Renal cortex interstitium (tissue), 11 donors: ENCODE measurements around the gene QRFP. TPM values are rescaled to one million over a fixed set of nuclear protein-coding genes. Genes with fewer than 3 reads are reported as not detected.

ENCODE experiments used
- DNase-seq, 11 donors: peaks; one replicate each; pipeline ENCODE4 v3.0.0-alpha.2; 2013; ENCODE audit warnings: low read depth in 9 of 11, low spot score in 4 of 11; ENCODE audit errors: extremely low read depth in 1 of 11
- polyA plus RNA-seq, 3 donors: library from polyadenylated mRNA; unstranded; fragments of 120-200 nt; gene quantifications; one replicate each; pipeline ENCODE4 v1.2.1, GENCODE V29; 2013; ENCODE audit not compliant: insufficient read length in 3 of 3

The QRFP gene
- polyA plus RNA-seq, 3 donors, result 0.34 to 0.57 (median 0.36) TPM

DNA sequence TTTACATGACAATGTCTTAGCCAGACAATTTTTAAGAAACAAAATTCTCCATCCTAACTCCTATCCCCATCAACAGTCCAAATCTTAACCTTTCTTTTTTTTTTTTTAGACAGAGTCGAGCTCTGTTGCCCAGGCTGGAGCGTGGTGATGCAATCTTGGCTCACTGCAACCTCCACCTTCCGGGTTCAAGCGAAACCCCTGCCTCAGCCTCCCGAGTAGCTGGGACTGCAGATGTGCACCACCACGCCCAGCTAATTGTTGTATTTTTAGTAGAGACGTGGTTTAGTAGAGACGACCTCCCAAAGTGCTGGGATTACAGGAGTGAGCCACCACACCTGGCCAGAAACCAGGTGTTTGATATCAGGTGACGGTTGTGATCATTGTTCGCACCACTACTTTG, 51.4 kb downstream of the QRFP start:
- no peak for DNase-seq

DNA sequence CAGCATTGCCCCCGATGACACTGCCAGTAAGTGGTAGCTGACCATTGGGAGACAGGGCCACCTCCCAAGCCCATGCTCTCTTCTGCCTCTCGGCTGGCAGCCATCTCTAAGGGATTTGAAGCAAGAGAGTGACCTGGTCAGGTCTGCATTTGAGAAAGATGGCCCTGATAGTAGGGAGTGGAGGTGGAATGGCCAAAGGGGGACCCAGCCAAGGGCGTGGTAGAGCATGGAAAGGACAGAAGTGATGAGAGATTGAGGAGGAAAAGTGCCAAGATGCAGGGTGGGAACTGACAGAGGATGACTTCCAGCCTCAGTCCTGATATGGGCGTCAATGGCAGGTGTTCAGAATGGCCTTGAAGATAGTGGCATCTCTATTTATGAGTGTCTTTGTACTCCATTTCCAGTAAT, 52.6 kb downstream of the QRFP start:
- no peak for DNase-seq

DNA sequence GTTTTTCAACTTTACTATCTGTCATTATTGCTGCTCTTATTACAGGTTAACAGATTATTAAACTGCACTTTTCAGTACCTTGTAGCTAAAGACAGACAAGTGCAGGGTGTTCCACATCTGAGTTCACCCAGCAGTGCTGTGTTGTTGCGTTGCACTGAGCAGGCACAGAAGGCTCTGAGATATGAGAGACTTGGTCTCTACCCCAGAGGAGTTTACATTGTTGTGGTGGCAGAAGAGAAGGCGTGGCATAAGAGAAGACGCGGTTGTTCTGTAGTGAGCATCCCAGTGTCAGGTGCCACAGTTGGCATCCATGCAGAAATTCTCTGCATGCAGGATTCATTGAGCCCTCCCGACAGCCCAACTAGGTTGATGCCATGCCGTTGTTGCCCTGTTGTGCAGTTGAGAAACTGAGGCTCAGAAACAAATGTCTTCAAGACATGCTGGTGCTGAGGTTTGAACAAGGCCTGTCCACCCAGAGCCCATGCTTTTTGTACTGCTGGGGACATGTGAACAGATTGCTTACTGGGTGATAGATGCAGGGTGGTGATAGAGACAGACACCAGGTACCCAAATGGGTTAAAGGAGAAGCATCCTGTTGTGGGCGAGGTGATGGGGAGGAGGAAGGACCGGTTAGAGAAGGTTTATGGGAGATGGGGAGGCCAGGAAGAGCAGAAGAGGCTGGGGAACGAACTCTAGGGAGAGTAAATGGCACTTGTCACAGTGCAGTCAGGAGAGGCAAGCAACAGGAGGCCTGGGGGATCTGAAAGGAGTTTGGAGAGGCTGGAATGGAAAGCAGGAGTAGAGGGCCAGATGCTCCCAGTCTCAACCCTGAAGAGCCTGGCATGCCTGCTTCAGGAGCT, 53.3 kb downstream of the QRFP start:
- no peak for DNase-seq

Other genes starting within 250 kb of the QRFP start
- not detected for gene PRDM12, start 232.2 kb downstream of the QRFP start, polyA plus RNA-seq
- gene EXOSC2, start 203.0 kb downstream of the QRFP start, polyA plus RNA-seq, result 10 to 100 TPM; 40.5 to 43.4 (median 42.8) TPM
- gene ABL1, start 61.6 kb downstream of the QRFP start, polyA plus RNA-seq, result 10 to 100 TPM; 73.5 to 86.1 (median 79.0) TPM
- gene FIBCD1, start 42.4 kb upstream of the QRFP start, polyA plus RNA-seq, result under 1 TPM; 0.47 to 0.56 (median 0.54) TPM
- gene LAMC3, start 112.4 kb upstream of the QRFP start, polyA plus RNA-seq, result 10 to 100 TPM; 28.4 to 36.7 (median 28.7) TPM
- 100 to 1,000 TPM; 322 to 395 (median 383) TPM for gene AIF1L, start 199.7 kb upstream of the QRFP start, polyA plus RNA-seq
- gene NUP214, start 228.8 kb upstream of the QRFP start, polyA plus RNA-seq, result 10 to 100 TPM; 49.3 to 68.7 (median 52.6) TPM